ENCODE data around the gene PIGQ. TPM values are rescaled to one million over a fixed set of nuclear protein-coding genes. Genes with fewer than 3 reads are reported as not detected.

PIGQ gene
- total and polyA plus RNA-seq, 2 of the 4 experiments (the other 2 are of a cell fraction) = 5.9 to 36.8 TPM

GRCh38 chr16:523097-523741 is 46.5 kb upstream of the PIGQ start:
- no peak for ATAC-seq (ENCODE audit: low read depth)
- Histone ChIP-seq H2BK20ac (ENCODE audit: low read depth, low read length) (no peak overlapping the region), H3K4me2 (ENCODE audit: low read depth, low read length) (no peak overlapping the region), H3K18ac (ENCODE audit: low read depth, low read length) (no peak overlapping the region), H2AK5ac (ENCODE audit: low read depth, low read length) (no peak overlapping the region), H3K4me3 (ENCODE audit: insufficient read depth, low read depth, low read length) (no peak overlapping the region), H3K4ac (ENCODE audit: low read depth, low read length) (no peak overlapping the region), H2AFZ (replicated peaks; ENCODE audit: low read length, poor library complexity) (peak overlapping the region; percentile 32), H4K20me1 (ENCODE audit: insufficient read depth, low read length) (peaks cover 37% of the 10 kb centered on the region), H2BK15ac (ENCODE audit: low read depth, low read length) (no peak overlapping the region), H3K14ac (replicated peaks; ENCODE audit: low read depth, low read length) (no peak overlapping the region), H2BK120ac (ENCODE audit: low read depth, low read length) (no peak overlapping the region), H4K5ac (ENCODE audit: low read depth, low read length) (no peak overlapping the region), H3K36me3 (ENCODE audit: control insufficient read depth, insufficient read depth, low read length) (peaks cover 28% of the 10 kb centered on the region), H4K91ac (ENCODE audit: insufficient read depth, low read depth, low read length) (no peak overlapping the region), H4K8ac (ENCODE audit: low read depth in 2 of 2, low read length in 2 of 2) (no peak overlapping the region), H3K23ac (ENCODE audit: low read depth, low read length) (no peak overlapping the region), H3K79me1 (ENCODE audit: low read depth in 1 of 2, low read length in 2 of 2) (peaks cover 8 to 48% of the 10 kb centered on the region in 2 experiments; a peak in 2 of 4 replicates), H3K9me1 (ENCODE audit: insufficient read depth, low read length) (peaks cover 6% of the 10 kb centered on the region; the same call in 1 of the 2 replicates), H3K9ac (ENCODE audit: low read depth, low read length) (no peak overlapping the region), H3K27ac (ENCODE audit: insufficient read depth, low read length) (no peak overlapping the region), H3K4me1 (ENCODE audit: control insufficient read depth, insufficient read depth, low read length) (peaks cover 15% of the 10 kb centered on the region), H3K27me3 (ENCODE audit: control insufficient read depth, insufficient read depth, low read length) (no peaks in the 10 kb centered on the region), H2BK5ac (ENCODE audit: low read depth, low read length, poor library complexity, severe bottlenecking) (no peak overlapping the region), H3K56ac (ENCODE audit: extremely low read depth, insufficient read depth, low read length) (no peak overlapping the region), H2AK9ac (replicated peaks; ENCODE audit: low read depth, low read length, poor library complexity) (no peak overlapping the region), H3K9me3 (ENCODE audit: control insufficient read depth, insufficient read depth, low read length) (no peaks in the 10 kb centered on the region)
- BruUV-seq (replicated peaks) = no TSS peak
- DNase-seq = no peak
- TF ChIP-seq CEBPB (IDR thresholded peaks at IDR 0.05; ENCODE audit: low read depth, low read length) (no peak), POLR2A (IDR thresholded peaks at IDR 0.05; ENCODE audit: low read depth, low read length) (no peak), RCOR1 (IDR thresholded peaks at IDR 0.05; ENCODE audit: insufficient replicate concordance, low read length) (no peak), SMC3 (IDR thresholded peaks at IDR 0.05; ENCODE audit: low read depth, low read length) (no peak), NFE2L2 (IDR thresholded peaks at IDR 0.05; ENCODE audit: low read depth, low read length) (no peak), RAD21 (IDR thresholded peaks at IDR 0.05; ENCODE audit: low read length) (no peak), FOS (IDR thresholded peaks at IDR 0.05; ENCODE audit: low read depth, low read length) (no peak), ELK1 (IDR thresholded peaks at IDR 0.05; ENCODE audit: borderline replicate concordance, low read depth, low read length) (no peak), CTCF (conservative IDR thresholded peaks at IDR 0.05; ENCODE audit: low read depth, low read length) (no peak), MXI1 (IDR thresholded peaks at IDR 0.05; ENCODE audit: borderline replicate concordance, low read depth, low read length) (no peak), CHD1 (IDR thresholded peaks at IDR 0.05; ENCODE audit: low read depth, low read length) (no peak), RFX5 (IDR thresholded peaks at IDR 0.05; ENCODE audit: low read depth, low read length) (no peak), MAZ (IDR thresholded peaks at IDR 0.05; ENCODE audit: borderline replicate concordance, low read depth, low read length) (no peak)
- TF ChIP-seq, protein P1, sequence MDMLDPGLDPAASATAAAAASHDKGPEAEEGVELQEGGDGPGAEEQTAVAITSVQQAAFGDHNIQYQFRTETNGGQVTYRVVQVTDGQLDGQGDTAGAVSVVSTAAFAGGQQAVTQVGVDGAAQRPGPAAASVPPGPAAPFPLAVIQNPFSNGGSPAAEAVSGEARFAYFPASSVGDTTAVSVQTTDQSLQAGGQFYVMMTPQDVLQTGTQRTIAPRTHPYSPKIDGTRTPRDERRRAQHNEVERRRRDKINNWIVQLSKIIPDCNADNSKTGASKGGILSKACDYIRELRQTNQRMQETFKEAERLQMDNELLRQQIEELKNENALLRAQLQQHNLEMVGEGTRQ (IDR thresholded peaks at IDR 0.05; ENCODE audit: low read depth, low read length) = no peak
- ChIA-PET CTCF (no interaction called here), POLR2A (ENCODE audit: unreplicated experiment) (no interaction called here)
- intact Hi-C loops (cut with micrococcal nuclease) (no loop called here), in situ Hi-C loops (cut with MboI; ENCODE audit: low sequenced_read_pairs) (no loop called here), dilution Hi-C loops (cut with HindIII; ENCODE audit: low sequenced_read_pairs, unreplicated experiment) (no loop called here)
- WGBS, 2 experiments (ENCODE audit: extremely low coverage in 2 of 2, insufficient read length in 1 of 2) = 97% methylated on average over 9 of the region's 22 CpGs; no CpG with 5 or more reads in 1 of the 2 experiments

Data from IMR-90 (cell line).